H9 (cell line): ENCODE results near the gene ENOX1. TPM values are rescaled to one million over a fixed set of nuclear protein-coding genes. Genes with fewer than 3 reads are reported as not detected.

Experiments
- DNase-seq: peaks from one replicate; pipeline ENCODE4 v3.0.0-alpha.2; 2017
- H2AFZ ChIP-seq: one replicate; pipeline ENCODE4 v1.6.1; 2013; ENCODE audit warnings: mild to moderate bottlenecking, low read length, control low read depth, moderate library complexity
- H2AK5ac ChIP-seq: 2 replicates; pipeline ENCODE4 v1.6.1; 2013; ENCODE audit warnings: low read length, control low read depth, mixed read lengths; ENCODE audit not compliant: insufficient read length
- H2BK120ac ChIP-seq: one replicate; pipeline ENCODE4 v1.6.1; 2013; ENCODE audit warnings: low read depth, mild to moderate bottlenecking, low read length, control low read depth, inconsistent platforms; ENCODE audit not compliant: poor library complexity, severe bottlenecking
- H2BK12ac ChIP-seq: 2 replicates; pipeline ENCODE4 v1.6.1; 2013; ENCODE audit warnings: low read length, control low read depth, mixed read lengths, low read depth; ENCODE audit not compliant: insufficient read length
- H2BK15ac ChIP-seq: 2 replicates; pipeline ENCODE4 v1.6.1; 2013; ENCODE audit warnings: low read depth, low read length, control low read depth
- H2BK20ac ChIP-seq: one replicate; pipeline ENCODE4 v1.6.1; 2013; ENCODE audit warnings: low read depth, mild to moderate bottlenecking, low read length, control low read depth, inconsistent platforms; ENCODE audit not compliant: poor library complexity, severe bottlenecking
- H2BK5ac ChIP-seq: 2 replicates; pipeline ENCODE4 v1.6.1; 2013; ENCODE audit warnings: low read length, control low read depth, mixed read lengths; ENCODE audit not compliant: insufficient read length
- H3K14ac ChIP-seq: 2 replicates; pipeline ENCODE4 v1.6.1; 2013; ENCODE audit warnings: low read length, control low read depth; ENCODE audit not compliant: insufficient read depth
- H3K18ac ChIP-seq: 2 replicates; pipeline ENCODE4 v1.6.1; 2013; ENCODE audit warnings: low read depth, mild to moderate bottlenecking, mixed read lengths, low read length, control low read depth; ENCODE audit not compliant: insufficient read length
- H3K23ac ChIP-seq: 2 replicates; pipeline ENCODE4 v1.6.1; 2013; ENCODE audit warnings: low read length, control low read depth, mixed read lengths, low read depth; ENCODE audit not compliant: insufficient read length
- H3K23me2 ChIP-seq: 2 replicates; pipeline ENCODE4 v1.6.1; 2013; ENCODE audit warnings: low read depth, mild to moderate bottlenecking, mixed read lengths, low read length, control low read depth; ENCODE audit not compliant: insufficient read length, poor library complexity, severe bottlenecking
- H3K27ac ChIP-seq: 2 replicates; pipeline ENCODE4 v1.5.1; 2013; ENCODE audit warnings: low read length, control low read depth, mixed read lengths, low read depth; ENCODE audit not compliant: insufficient read length
- H3K27me3 ChIP-seq: 2 replicates; pipeline ENCODE4 v1.6.1; 2013; ENCODE audit warnings: low read length, control low read depth, inconsistent platforms; ENCODE audit not compliant: insufficient read depth
- H3K4ac ChIP-seq: 2 replicates; pipeline ENCODE4 v1.6.1; 2013; ENCODE audit warnings: low read depth, mild to moderate bottlenecking, control low read depth, inconsistent platforms, low read length, moderate library complexity
- H3K4me1 ChIP-seq: 2 replicates; pipeline ENCODE4 v1.6.1; 2013; ENCODE audit warnings: low read length, control low read depth, inconsistent platforms; ENCODE audit not compliant: insufficient read depth
- H3K4me2 ChIP-seq: 2 replicates; pipeline ENCODE4 v1.6.1; 2013; ENCODE audit warnings: low read length, control low read depth, mixed read lengths; ENCODE audit not compliant: insufficient read length, insufficient read depth
- H3K56ac ChIP-seq: 2 replicates; pipeline ENCODE4 v1.6.1; 2013; ENCODE audit warnings: low read depth, mild to moderate bottlenecking, mixed read lengths, low read length, control low read depth; ENCODE audit not compliant: insufficient read length
- H3K79me1 ChIP-seq: 2 replicates; pipeline ENCODE4 v1.6.1; 2013; ENCODE audit warnings: low read depth, mild to moderate bottlenecking, moderate library complexity, low read length, control low read depth, inconsistent platforms; ENCODE audit not compliant: insufficient read depth, poor library complexity, severe bottlenecking
- H3K79me2 ChIP-seq: 2 replicates; pipeline ENCODE4 v1.6.1; 2013; ENCODE audit warnings: low read length, control low read depth, inconsistent platforms; ENCODE audit not compliant: insufficient read depth
- H3K9ac ChIP-seq: 2 replicates; pipeline ENCODE4 v1.6.1; 2013; ENCODE audit warnings: low read length, control low read depth, mixed read lengths; ENCODE audit not compliant: insufficient read length; ENCODE audit errors: extremely low read depth
- H3K9me3 ChIP-seq: one replicate; pipeline ENCODE4 v1.6.1; 2013; ENCODE audit warnings: low read depth, low read length, inconsistent platforms; ENCODE audit not compliant: control insufficient read depth
- H3T11ph ChIP-seq: one replicate; pipeline ENCODE4 v1.6.1; 2013; ENCODE audit warnings: mild to moderate bottlenecking, low read length, control low read depth, inconsistent platforms
- H4K20me1 ChIP-seq: one replicate; pipeline ENCODE4 v1.6.1; 2013; ENCODE audit not compliant: control insufficient read depth, insufficient read length, insufficient read depth
- H4K5ac ChIP-seq: 2 replicates; pipeline ENCODE4 v1.6.1; 2013; ENCODE audit warnings: low read depth, mild to moderate bottlenecking, mixed read lengths, low read length, control low read depth; ENCODE audit not compliant: insufficient read length
- H4K8ac ChIP-seq: replicated peaks from 2 replicates; pipeline ENCODE4 v1.6.1; 2013; ENCODE audit warnings: low read length, control low read depth, mixed read lengths, low read depth; ENCODE audit not compliant: insufficient read length
- H4K91ac ChIP-seq: 2 replicates; pipeline ENCODE4 v1.6.1; 2013; ENCODE audit warnings: low read depth, mild to moderate bottlenecking, moderate library complexity, mixed read lengths, low read length, control low read depth; ENCODE audit not compliant: insufficient read length
- H3K27ac Mint-ChIP-seq, 3 experiments: 2 replicates in 2 of 3; 3 replicates in 1 of 3; pipeline ENCODE4 v1.8.0; 2020 to 2021; ENCODE audit warnings: mixed read lengths in 3 of 3, mild to moderate bottlenecking in 1 of 3, moderate library complexity in 1 of 3
- H3K27me3 Mint-ChIP-seq: 2 replicates; pipeline ENCODE4 v1.8.0; 2021; ENCODE audit warnings: low read depth, mild to moderate bottlenecking, moderate library complexity, mixed read lengths
- H3K36me3 Mint-ChIP-seq, 3 experiments: 2 replicates in 2 of 3; 3 replicates in 1 of 3; pipeline ENCODE4 v1.8.0; 2020 to 2021; ENCODE audit warnings: low read depth in 3 of 3, mixed read lengths in 3 of 3; ENCODE audit not compliant: insufficient read depth in 1 of 3
- H3K4me1 Mint-ChIP-seq, 2 experiments: 2 replicates each; pipeline ENCODE4 v1.8.0; 2020; ENCODE audit warnings: mixed read lengths in 2 of 2
- H3K4me3 Mint-ChIP-seq, 2 experiments: 2 replicates in 1 of 2; 3 replicates in 1 of 2; pipeline ENCODE4 v1.8.0; 2020 to 2021; ENCODE audit warnings: mild to moderate bottlenecking in 2 of 2, mixed read lengths in 2 of 2, moderate library complexity in 1 of 2
- H3K9me3 Mint-ChIP-seq, 2 experiments: 2 replicates in 1 of 2; 3 replicates in 1 of 2; pipeline ENCODE4 v1.8.0; 2020; ENCODE audit warnings: mild to moderate bottlenecking in 2 of 2, mixed read lengths in 2 of 2, moderate library complexity in 1 of 2
- WGBS: extraction: QIAGEN DNeasy Blood & Tissue Kit; methylation state at CpG from one replicate; pipeline ENCODE4 v1.1.7; 2013; ENCODE audit warnings: missing lambda C conversion rate, low lambda C conversion rate, mixed read lengths; ENCODE audit not compliant: insufficient read length; ENCODE audit errors: extremely low coverage; 5-methylcytosine and 5-hydroxymethylcytosine counted together
- total RNA-seq: library from RNA; stranded (reverse); gene quantifications from 2 replicates; pipeline ENCODE4 v1.2.1, GENCODE V29; 2021
- TF ChIP-seq, protein P1 (sequence below): fragments of 200-600 bp; sonication (generic); conservative IDR thresholded peaks from 3 replicates; pipeline ENCODE4 v1.8.0; 2021; ENCODE audit warnings: antibody characterized with exemption, mild to moderate bottlenecking

The ENOX1 gene
- total RNA-seq, 1 experiment from 2014 or later, result 0.24 TPM

DNA sequence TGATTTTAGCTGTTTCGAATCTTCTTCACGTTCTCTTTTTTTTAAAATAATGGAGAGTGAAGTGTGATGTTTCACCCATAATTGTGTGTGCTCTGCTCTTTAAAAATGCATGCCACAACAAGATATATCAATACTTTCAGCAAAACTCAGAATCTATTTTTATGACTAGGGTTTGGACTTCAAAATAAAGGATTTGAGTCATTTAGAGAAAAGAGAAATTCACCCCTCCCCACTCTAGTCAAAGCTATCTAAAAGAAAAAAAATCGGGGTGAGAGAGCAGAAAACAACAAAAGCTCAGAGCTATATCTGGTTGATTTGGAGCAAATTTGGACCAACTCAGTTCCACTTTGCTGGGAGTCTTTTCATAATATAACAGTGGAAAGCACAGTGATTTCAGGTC, 518.9 kb downstream of the ENOX1 start:
- H3K9ac ChIP-seq, result no peak overlapping the region
- no peaks in the 10 kb centered on the region for H3K27me3 ChIP-seq
- H2BK12ac ChIP-seq, result no peak overlapping the region
- peaks cover 24 to 25% of the 10 kb centered on the region in 2 experiments for H3K4me1 Mint-ChIP-seq
- H3K14ac ChIP-seq, result no peak overlapping the region
- TF ChIP-seq, protein P1, sequence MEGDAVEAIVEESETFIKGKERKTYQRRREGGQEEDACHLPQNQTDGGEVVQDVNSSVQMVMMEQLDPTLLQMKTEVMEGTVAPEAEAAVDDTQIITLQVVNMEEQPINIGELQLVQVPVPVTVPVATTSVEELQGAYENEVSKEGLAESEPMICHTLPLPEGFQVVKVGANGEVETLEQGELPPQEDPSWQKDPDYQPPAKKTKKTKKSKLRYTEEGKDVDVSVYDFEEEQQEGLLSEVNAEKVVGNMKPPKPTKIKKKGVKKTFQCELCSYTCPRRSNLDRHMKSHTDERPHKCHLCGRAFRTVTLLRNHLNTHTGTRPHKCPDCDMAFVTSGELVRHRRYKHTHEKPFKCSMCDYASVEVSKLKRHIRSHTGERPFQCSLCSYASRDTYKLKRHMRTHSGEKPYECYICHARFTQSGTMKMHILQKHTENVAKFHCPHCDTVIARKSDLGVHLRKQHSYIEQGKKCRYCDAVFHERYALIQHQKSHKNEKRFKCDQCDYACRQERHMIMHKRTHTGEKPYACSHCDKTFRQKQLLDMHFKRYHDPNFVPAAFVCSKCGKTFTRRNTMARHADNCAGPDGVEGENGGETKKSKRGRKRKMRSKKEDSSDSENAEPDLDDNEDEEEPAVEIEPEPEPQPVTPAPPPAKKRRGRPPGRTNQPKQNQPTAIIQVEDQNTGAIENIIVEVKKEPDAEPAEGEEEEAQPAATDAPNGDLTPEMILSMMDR, result no peak
- H3K27ac ChIP-seq, result no peak overlapping the region
- no peak overlapping the region for H2BK15ac ChIP-seq
- H3K79me1 ChIP-seq, result no peaks in the 10 kb centered on the region
- no peak overlapping the region for H2AK5ac ChIP-seq
- no peaks in the 10 kb centered on the region for H4K20me1 ChIP-seq
- no CpG with 5 or more reads among the region's 3 CpGs for WGBS
- H3K56ac ChIP-seq, result no peak overlapping the region
- no peak overlapping the region for H4K5ac ChIP-seq
- H3K27me3 Mint-ChIP-seq, result no peaks in the 10 kb centered on the region
- no peak overlapping the region for H2AFZ ChIP-seq
- no peak overlapping the region; a peak in 1 of 7 replicates for H3K27ac Mint-ChIP-seq
- H3K4me3 Mint-ChIP-seq, result no peak overlapping the region
- no peaks in the 10 kb centered on the region for H3K36me3 Mint-ChIP-seq
- no peak for DNase-seq
- no peak overlapping the region for H3T11ph ChIP-seq
- H4K91ac ChIP-seq, result no peak overlapping the region
- no peaks in the 10 kb centered on the region for H3K79me2 ChIP-seq
- no peak overlapping the region for H3K4ac ChIP-seq
- no peak overlapping the region for H4K8ac ChIP-seq
- H3K9me3 ChIP-seq, result no peaks in the 10 kb centered on the region
- H2BK5ac ChIP-seq, result no peak overlapping the region
- H3K4me2 ChIP-seq, result no peak overlapping the region
- H3K23me2 ChIP-seq, result no peaks in the 10 kb centered on the region
- H3K23ac ChIP-seq, result no peak overlapping the region
- no peaks in the 10 kb centered on the region for H3K9me3 Mint-ChIP-seq
- no peak overlapping the region for H3K18ac ChIP-seq
- no peak overlapping the region for H2BK120ac ChIP-seq
- peaks cover 6% of the 10 kb centered on the region; the same call in 1 of the 2 replicates for H3K4me1 ChIP-seq
- no peak overlapping the region for H2BK20ac ChIP-seq
